Omental fat pad (tissue), 4 donors: ENCODE results near the gene BMP2K. TPM values are rescaled to one million over a fixed set of nuclear protein-coding genes. Genes with fewer than 3 reads are reported as not detected.

Source experiments
- ATAC-seq: fragments of 150-250 bp; one replicate; pipeline ENCODE4 v1.9.1; 2016; ENCODE audit warnings: mild to moderate bottlenecking, moderate library complexity; ENCODE audit not compliant: low FRiP score
- DNase-seq: peaks from one replicate; pipeline ENCODE4 v3.0.0-alpha.2; 2019; ENCODE audit warnings: low spot score
- CTCF ChIP-seq, 3 donors: fragments of 450-650 bp; IDR thresholded peaks; one replicate each; pipeline ENCODE4 v1.5.1; 2016 to 2017; ENCODE audit warnings: antibody characterized with exemption in 3 of 3, mild to moderate bottlenecking in 3 of 3, moderate library complexity in 2 of 3
- small RNA-seq: library from RNA; depleted of rRNA; stranded (forward); fragments of <200 nt; gene quantifications from one replicate; pipeline ENCODE3, GENCODE V24; 2016
- total RNA-seq, 4 donors: library from RNA; depleted of rRNA; stranded (reverse); fragments of >200 nt; gene quantifications; one replicate each; pipeline ENCODE4 v1.1.0, GENCODE V29; 2016

BMP2K gene
- total RNA-seq, 4 donors from 2014 or later, result 33.2 to 64.1 (median 43.7) TPM

- TF ChIP-seq CTCF (IDR thresholded peaks at IDR 0.05), result no peak
- ATAC-seq (no peak), DNase-seq (no peak)
Measured at GRCh38 chr4:78953769-78954666, 177.9 kb downstream of the BMP2K start.

DNA sequence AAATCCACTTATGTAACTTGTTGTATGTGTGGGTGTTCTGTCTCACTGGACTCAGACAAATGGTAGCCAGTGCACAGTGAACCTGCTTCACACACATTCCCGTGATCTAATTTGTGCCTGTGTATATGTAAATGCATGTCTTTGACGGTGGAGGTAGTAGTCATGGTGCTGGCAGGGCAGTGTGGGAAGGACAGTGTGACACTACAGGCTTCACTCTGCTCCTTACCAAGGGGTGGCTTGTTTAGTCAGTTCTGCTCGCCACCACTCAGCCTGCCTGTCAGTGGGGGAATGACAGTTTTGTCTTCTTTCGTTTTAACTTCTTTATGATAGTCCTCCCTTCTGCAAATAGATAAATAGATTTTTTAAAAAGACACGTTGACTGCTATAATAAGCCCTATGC is 180.8 kb downstream of the BMP2K start:
- ATAC-seq, result no peak
- no peak for TF ChIP-seq CTCF (IDR thresholded peaks at IDR 0.05)
- no peak for DNase-seq

DNA sequence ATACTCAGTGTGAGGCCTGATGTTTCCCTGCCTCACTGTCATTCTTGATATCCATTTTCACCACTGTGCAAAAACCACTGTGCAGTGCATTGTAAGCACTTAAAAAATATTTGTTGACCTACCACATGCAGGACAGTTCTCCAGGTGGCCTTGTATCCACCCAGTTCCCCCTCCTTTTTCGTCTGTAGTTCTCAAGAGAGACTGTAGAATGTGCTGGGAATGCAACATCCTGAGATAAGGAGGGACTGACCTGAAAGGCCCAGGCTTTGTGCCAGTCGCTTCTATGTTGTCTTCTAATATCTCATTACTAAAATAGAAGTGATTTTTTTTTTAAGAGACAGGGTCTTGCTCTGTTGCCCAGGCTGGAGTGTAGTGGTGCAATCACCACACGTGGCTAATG is 184.8 kb downstream of the BMP2K start:
- no peak for TF ChIP-seq CTCF (IDR thresholded peaks at IDR 0.05)
- DNase-seq (no peak), ATAC-seq (no peak)

Small RNAs within 50 kb of the gene (small RNA-seq; reads per million reads assigned to genes)
- not detected for gene AC098818.1
- gene MIR5096, result not detected
- gene RN7SL127P, result not detected

Other genes with a start within 250 kb of the BMP2K start
- 100 to 1,000 TPM in 2 of 4 donors, 10 to 100 TPM in 2; 76.3 to 217 (median 105) TPM for gene ANXA3, start 224.6 kb upstream of the BMP2K start, total RNA-seq
- 10 to 100 TPM in 2 of 4 donors, 1 to 10 TPM in 2; 7.1 to 17.3 (median 9.7) TPM for gene PAQR3, start 163.1 kb downstream of the BMP2K start, total RNA-seq